Epithelial cell of esophagus (primary cell): Measurements from ENCODE around the gene C20orf173.
"Not testable (repeated sequence)": the region's sequence is repeated elsewhere in the genome, so short reads cannot be mapped to it uniquely, and the experiment has no call there.

Experiments used
- DNase-seq: peaks from one replicate; pipeline ENCODE4 v3.0.0; 2010; ENCODE audit warnings: low read depth
- H3K4me3 ChIP-seq: 2 replicates; pipeline ENCODE4 v1.5.1; 2011; ENCODE audit warnings: mild to moderate bottlenecking, low read length, control low read depth
- TF ChIP-seq, protein P1 (sequence below): IDR thresholded peaks from 2 replicates; pipeline ENCODE4 v1.5.1; 2011; ENCODE audit warnings: low read depth, mild to moderate bottlenecking, low read length, control low read depth, inconsistent platforms; ENCODE audit not compliant: insufficient read depth; ENCODE audit errors: missing control alignments

Gene C20orf173

DNA sequence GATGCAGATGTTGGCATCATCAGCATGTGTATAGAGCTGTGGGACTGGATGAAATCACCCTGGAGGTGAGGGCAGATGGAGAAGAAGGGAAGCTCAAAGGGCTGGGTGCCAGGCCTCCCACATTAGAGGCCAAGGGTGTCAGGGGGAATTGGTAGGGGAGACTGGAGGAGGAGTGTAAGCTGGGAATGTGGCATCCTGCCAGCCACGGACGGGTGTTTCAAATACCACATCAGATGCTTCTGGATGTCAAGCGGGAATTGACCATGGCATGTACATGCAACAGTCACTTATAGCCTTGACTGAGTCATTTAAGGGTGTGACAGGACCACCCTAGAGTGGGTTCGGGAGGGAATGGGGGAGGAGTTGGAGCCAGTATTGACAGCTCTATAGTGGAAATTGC, 22.1 kb upstream of the C20orf173 start:
- no peak for DNase-seq
- TF ChIP-seq, protein P1, sequence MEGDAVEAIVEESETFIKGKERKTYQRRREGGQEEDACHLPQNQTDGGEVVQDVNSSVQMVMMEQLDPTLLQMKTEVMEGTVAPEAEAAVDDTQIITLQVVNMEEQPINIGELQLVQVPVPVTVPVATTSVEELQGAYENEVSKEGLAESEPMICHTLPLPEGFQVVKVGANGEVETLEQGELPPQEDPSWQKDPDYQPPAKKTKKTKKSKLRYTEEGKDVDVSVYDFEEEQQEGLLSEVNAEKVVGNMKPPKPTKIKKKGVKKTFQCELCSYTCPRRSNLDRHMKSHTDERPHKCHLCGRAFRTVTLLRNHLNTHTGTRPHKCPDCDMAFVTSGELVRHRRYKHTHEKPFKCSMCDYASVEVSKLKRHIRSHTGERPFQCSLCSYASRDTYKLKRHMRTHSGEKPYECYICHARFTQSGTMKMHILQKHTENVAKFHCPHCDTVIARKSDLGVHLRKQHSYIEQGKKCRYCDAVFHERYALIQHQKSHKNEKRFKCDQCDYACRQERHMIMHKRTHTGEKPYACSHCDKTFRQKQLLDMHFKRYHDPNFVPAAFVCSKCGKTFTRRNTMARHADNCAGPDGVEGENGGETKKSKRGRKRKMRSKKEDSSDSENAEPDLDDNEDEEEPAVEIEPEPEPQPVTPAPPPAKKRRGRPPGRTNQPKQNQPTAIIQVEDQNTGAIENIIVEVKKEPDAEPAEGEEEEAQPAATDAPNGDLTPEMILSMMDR, result no peak
- H3K4me3 ChIP-seq, result no peak overlapping the region

DNA sequence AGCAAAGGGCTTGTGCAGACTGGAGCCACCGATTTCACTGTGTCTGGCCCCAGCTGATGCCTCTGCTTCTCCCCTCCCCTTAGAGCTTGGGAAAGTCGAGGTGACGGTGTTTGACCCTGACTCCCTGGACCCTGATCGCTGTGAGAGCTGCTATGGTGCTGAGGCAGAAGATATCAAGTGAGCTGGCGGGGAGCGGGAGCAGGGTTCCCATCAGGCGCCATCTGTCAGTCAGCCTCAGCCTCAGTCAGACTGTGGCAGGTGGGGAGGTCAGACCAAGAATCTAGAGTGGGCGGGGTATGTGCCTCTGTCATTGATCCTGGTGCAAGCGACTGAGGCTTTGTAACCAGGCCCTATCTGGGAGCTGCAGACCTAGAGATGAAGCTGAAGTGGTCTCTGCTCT, 17.9 kb upstream of the C20orf173 start:
- no peak for DNase-seq
- TF ChIP-seq, protein P1, result no peak
- H3K4me3 ChIP-seq, result no peak overlapping the region

DNA sequence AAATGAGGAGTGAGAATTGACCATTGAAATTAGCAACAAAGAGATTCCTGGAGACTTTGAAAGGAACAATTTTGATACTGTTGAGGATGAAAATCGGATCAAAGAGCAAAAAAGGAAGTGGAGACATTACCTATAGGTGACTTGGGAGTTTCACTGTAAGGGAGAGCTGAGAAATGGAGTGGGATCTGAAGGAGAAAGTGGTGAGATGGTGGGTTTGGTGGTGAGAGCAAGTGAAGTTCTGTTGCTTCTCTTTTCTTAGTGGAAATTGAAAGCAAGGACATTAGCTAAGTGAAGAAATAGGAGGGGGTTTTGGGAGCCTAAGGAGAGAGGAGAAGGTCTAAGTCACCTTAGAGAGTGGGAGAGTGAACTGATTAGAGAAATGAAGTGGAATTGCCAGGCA, 16.7 kb upstream of the C20orf173 start:
- DNase-seq, result no peak
- H3K4me3 ChIP-seq, result no peak overlapping the region
- TF ChIP-seq, protein P1, result no peak

DNA sequence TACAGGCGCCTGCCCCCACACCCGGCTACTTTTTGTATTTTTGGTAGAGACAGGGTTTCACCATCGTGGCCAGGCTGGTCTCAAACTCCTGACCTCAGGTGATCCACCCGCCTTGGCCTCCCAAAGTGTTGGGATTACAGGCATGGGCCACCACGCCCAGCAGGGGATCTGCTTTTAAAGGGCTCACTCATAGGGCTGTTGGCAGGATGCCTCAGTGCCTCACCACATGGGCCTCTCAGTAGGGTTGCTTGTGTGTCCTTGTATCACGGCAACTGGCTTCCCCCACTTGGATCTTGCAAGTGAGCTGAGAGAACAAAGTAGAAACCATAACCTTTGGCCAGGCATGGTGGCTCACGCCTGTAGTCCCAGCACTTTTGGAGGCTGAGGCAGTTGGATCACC, 15.5 kb upstream of the C20orf173 start:
- not testable (repeated sequence) for H3K4me3 ChIP-seq, DNase-seq

DNA sequence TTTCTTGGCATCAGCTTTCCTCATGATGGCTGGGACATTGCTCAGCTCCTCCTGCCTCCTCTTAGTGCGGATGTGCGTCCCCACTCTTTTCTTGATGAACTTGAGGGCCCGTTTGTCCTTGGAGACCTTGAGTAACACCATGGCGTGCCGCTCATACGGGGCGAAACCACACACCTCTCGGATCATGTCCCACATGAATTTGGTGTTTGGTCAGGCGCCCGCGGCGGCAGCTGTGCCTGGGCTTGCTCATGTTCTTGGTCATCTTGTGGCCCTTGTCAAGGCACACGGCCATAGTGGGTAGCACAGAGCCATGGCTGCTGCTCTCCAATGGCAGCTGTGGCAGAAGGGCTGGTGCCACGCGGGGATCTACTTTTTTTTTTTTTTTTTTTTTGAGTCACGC, 15.0 kb upstream of the C20orf173 start:
- no peak for DNase-seq

DNA sequence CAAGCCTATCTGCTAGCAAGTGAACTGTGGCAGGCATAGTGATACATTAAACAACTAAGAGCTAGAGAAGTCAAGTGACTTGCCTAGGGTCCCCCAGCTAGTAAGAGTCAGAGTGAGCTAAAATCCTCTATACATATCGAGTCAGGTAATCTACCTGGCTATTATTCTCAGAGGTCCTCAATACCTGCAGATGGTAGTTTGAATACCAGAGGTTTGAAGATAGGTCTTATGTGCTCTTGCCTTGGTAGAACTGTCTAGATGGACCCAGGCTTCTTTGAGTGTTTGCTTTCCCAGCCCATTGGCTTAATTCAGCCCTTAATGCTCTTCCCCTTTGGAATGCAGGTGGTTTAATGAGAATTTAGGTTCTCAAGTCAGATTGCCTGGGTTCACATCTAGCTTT, 13.5 kb upstream of the C20orf173 start:
- peak overlapping the region; percentile 97 for H3K4me3 ChIP-seq
- DNase-seq, result no peak
- TF ChIP-seq, protein P1, result no peak

More for the DNA sequence above, 15.0 kb upstream of the C20orf173 start:
- TF ChIP-seq, protein P1, result no peak
- H3K4me3 ChIP-seq, result no peak overlapping the region

DNA sequence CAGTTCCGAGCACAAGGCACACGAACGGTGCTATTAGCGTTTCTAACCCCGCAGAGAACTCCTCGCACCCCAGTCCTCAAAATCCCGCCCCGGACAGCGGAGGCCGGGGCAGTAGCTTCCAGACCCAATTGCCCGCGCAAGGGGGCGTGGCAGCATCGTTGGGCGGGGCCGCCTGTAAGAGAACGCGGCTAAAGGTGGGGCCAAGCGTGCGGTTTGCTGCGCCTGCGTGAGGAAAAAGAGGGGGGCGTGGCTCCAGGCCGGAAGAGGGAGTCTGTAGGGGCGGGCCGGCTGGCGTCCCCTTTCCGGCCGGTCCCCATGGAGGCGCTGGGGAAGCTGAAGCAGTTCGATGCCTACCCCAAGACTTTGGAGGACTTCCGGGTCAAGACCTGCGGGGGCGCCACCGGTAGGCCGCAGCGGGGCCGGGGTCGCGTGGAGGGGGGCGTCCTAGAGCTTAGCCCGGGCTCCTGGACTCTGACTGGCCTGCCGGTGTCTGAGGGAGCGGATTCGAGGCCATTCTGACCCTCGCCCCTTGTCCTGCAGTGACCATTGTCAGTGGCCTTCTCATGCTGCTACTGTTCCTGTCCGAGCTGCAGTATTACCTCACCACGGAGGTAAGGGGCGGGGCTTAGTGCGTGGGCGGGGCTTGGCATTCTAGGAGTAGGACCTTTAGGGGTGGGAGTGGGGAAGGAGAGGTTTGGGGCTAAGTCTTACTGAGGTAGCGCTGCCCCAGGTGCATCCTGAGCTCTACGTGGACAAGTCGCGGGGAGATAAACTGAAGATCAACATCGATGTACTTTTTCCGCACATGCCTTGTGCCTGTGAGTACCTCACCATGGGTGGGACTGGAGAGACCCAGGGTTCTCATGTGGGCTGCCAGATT, 12.6 kb upstream of the C20orf173 start, which contains the start of gene ERGIC3:
Gene ERGIC3 (plus strand): TSS at position 296 of the 880 bp plus-strand sequence. CDS start 20 bp downstream, at position 316.
- TF ChIP-seq, protein P1, result no peak
- peak; percentile 97 for DNase-seq
- H3K4me3 ChIP-seq, result peak within 1 kb of the TSS; percentile 97
